Measurements from ENCODE around the gene TMEM237.

- TF ChIP-seq CTCF (IDR thresholded peaks at IDR 0.05) (no peak), EZH2 (IDR thresholded peaks at IDR 0.05; ENCODE audit: borderline replicate concordance, insufficient read depth, low read depth, low read length, poor library complexity, severe bottlenecking) (no peak)
Observed at GRCh38 chr2:201642086-201642578, 1.2 kb downstream of the TMEM237 start.
